ENCODE measurements around the gene IFI35. TPM values are rescaled to one million over a fixed set of nuclear protein-coding genes. Genes with fewer than 3 reads are reported as not detected.

IFI35 gene
- total and polyA plus RNA-seq, 2 donors (not counting 1 experiment from before 2014, with no cell fraction given) = 34.5 to 52.0 TPM

DNA sequence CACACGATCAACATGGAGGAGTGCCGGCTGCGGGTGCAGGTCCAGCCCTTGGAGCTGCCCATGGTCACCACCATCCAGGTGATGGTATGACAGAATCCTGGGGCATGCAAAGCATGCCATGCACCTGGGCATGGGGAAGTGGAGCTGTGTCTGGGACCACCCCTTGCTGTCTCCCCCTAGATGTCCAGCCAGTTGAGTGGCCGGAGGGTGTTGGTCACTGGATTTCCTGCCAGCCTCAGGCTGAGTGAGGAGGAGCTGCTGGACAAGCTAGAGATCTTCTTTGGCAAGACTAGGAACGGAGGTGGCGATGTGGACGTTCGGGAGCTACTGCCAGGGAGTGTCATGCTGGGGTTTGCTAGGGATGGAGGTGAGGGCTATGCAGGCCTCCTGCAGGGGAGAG, 6.7 kb downstream of the IFI35 start:
- no peak overlapping the region for H3K4me2 ChIP-seq (ENCODE audit: extremely low read depth, insufficient read depth, low read length)
- no peak overlapping the region for H2AFZ ChIP-seq (ENCODE audit: low read length)
- H3K79me2 ChIP-seq (ENCODE audit: control insufficient read depth, insufficient read depth, low read length) = peaks cover 6% of the 10 kb centered on the region
- no peak overlapping the region for H3K4me3 ChIP-seq (replicated peaks in 1 of 4; ENCODE audit: control extremely low read depth in 1 of 4, insufficient read depth in 1 of 4, low read depth in 3 of 4, low read length in 4 of 4)
- no peak for DNase-seq (ENCODE audit: low read depth in 2 of 2)
- no peaks in the 10 kb centered on the region for H3K4me1 ChIP-seq (ENCODE audit: control insufficient read depth, extremely low read depth, insufficient read depth, low read length)
- H3K27me3 ChIP-seq (ENCODE audit: control insufficient read depth, insufficient read depth, low read length) = no peaks in the 10 kb centered on the region
- no peak for TF ChIP-seq EZH2 (IDR thresholded peaks at IDR 0.05; ENCODE audit: low read length, missing control alignments)
- no peak for TF ChIP-seq CTCF (conservative IDR thresholded peaks at IDR 0.05 in 1 of 2, IDR thresholded peaks at IDR 0.05 in 1 of 2; ENCODE audit: low read depth in 1 of 2, low read length in 2 of 2)
- no peaks in the 10 kb centered on the region for H4K20me1 ChIP-seq (ENCODE audit: control insufficient read depth, extremely low read depth, insufficient read depth, low read length)
- H3K9me3 ChIP-seq (ENCODE audit: control insufficient read depth, insufficient read depth, low read depth, low read length) = no peaks in the 10 kb centered on the region
- H3K27ac ChIP-seq (ENCODE audit: insufficient read depth, low read length) = no peak overlapping the region
- H3K9ac ChIP-seq (ENCODE audit: insufficient read depth, low read length) = no peak overlapping the region
- peaks cover 15% of the 10 kb centered on the region for H3K36me3 ChIP-seq (ENCODE audit: control insufficient read depth, insufficient read depth, low read length)

GRCh38 chr17:43014020-43014648, 7.5 kb downstream of the IFI35 start:
- Histone ChIP-seq H3K79me2 (ENCODE audit: control insufficient read depth, insufficient read depth, low read length) (peaks cover 11% of the 10 kb centered on the region), H2AFZ (ENCODE audit: low read length) (no peak overlapping the region), H3K27me3 (ENCODE audit: control insufficient read depth, insufficient read depth, low read length) (no peaks in the 10 kb centered on the region), H4K20me1 (ENCODE audit: control insufficient read depth, extremely low read depth, insufficient read depth, low read length) (no peaks in the 10 kb centered on the region), H3K9ac (ENCODE audit: insufficient read depth, low read length) (no peak overlapping the region), H3K9me3 (ENCODE audit: control insufficient read depth, insufficient read depth, low read depth, low read length) (no peaks in the 10 kb centered on the region), H3K27ac (ENCODE audit: insufficient read depth, low read length) (no peak overlapping the region), H3K4me2 (ENCODE audit: extremely low read depth, insufficient read depth, low read length) (no peak overlapping the region), H3K36me3 (ENCODE audit: control insufficient read depth, insufficient read depth, low read length) (peaks cover 19% of the 10 kb centered on the region), H3K4me1 (ENCODE audit: control insufficient read depth, extremely low read depth, insufficient read depth, low read length) (no peaks in the 10 kb centered on the region), H3K4me3 (replicated peaks in 1 of 4; ENCODE audit: control extremely low read depth in 1 of 4, insufficient read depth in 1 of 4, low read depth in 3 of 4, low read length in 4 of 4) (no peak overlapping the region)
- TF ChIP-seq CTCF (conservative IDR thresholded peaks at IDR 0.05 in 1 of 2, IDR thresholded peaks at IDR 0.05 in 1 of 2; ENCODE audit: low read depth in 1 of 2, low read length in 2 of 2) (no peak), EZH2 (IDR thresholded peaks at IDR 0.05; ENCODE audit: low read length, missing control alignments) (no peak)
- DNase-seq (ENCODE audit: low read depth in 2 of 2) = no peak

DNA sequence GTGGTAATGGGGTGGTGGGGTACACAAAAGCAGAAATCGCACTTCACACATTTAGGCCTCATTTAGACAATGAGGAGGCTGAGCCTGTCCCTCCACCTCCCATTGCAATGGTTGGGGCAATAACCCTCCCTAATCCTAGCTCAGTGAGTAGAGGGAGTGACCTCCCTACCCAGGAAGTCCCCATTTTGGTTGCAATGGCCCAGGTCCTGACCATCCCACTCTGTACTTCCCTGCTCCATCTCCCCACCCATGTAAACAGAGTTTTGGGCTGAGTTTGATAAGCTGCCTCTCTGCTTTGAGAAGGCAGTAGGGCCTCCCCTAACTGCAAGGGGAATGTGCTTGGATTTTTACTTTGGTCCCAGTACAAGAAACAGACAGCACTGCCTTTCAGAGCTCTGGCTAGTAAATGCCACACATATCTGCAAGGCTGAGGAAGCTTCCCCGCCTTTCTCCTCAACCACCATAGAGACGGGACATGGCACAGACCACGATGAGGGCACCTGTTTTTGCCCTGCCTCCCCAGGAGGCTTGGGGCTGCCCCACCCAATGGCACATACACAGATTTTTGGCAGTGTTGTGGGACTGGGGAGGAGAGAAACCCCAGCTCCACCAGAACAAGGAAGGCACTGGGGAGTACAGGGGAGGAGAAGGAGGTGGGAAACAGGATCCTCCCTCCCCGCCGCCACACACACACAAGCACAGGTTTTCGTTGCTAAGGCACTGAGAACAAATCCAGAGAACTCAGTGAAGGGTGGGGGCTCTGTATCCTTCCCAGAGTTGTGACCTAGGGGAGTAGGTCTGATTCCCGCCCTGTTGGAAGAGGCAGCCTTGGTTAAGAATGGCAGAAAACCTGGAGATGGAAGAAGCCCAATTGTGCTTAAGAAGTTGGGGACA, 8.3 kb downstream of the IFI35 start:
- H3K4me3 ChIP-seq (replicated peaks in 1 of 4; ENCODE audit: control extremely low read depth in 1 of 4, insufficient read depth in 1 of 4, low read depth in 3 of 4, low read length in 4 of 4) = no peak overlapping the region
- no peak overlapping the region for H2AFZ ChIP-seq (ENCODE audit: low read length)
- H3K27me3 ChIP-seq (ENCODE audit: control insufficient read depth, insufficient read depth, low read length) = no peaks in the 10 kb centered on the region
- no peak overlapping the region for H3K27ac ChIP-seq (ENCODE audit: insufficient read depth, low read length)
- no peaks in the 10 kb centered on the region for H4K20me1 ChIP-seq (ENCODE audit: control insufficient read depth, extremely low read depth, insufficient read depth, low read length)
- H3K79me2 ChIP-seq (ENCODE audit: control insufficient read depth, insufficient read depth, low read length) = peaks cover 14% of the 10 kb centered on the region
- H3K4me1 ChIP-seq (ENCODE audit: control insufficient read depth, extremely low read depth, insufficient read depth, low read length) = peaks cover 6% of the 10 kb centered on the region
- no peak overlapping the region for H3K9ac ChIP-seq (ENCODE audit: insufficient read depth, low read length)
- H3K9me3 ChIP-seq (ENCODE audit: control insufficient read depth, insufficient read depth, low read depth, low read length) = no peaks in the 10 kb centered on the region
- TF ChIP-seq EZH2 (IDR thresholded peaks at IDR 0.05; ENCODE audit: low read length, missing control alignments) = no peak
- no peak for TF ChIP-seq CTCF (conservative IDR thresholded peaks at IDR 0.05 in 1 of 2, IDR thresholded peaks at IDR 0.05 in 1 of 2; ENCODE audit: low read depth in 1 of 2, low read length in 2 of 2)
- H3K36me3 ChIP-seq (ENCODE audit: control insufficient read depth, insufficient read depth, low read length) = peaks cover 19% of the 10 kb centered on the region
- DNase-seq (ENCODE audit: low read depth in 2 of 2) = no peak
- no peak overlapping the region for H3K4me2 ChIP-seq (ENCODE audit: extremely low read depth, insufficient read depth, low read length)

Measured in fibroblast of lung (primary cell).